ENCODE measurements around the gene P2RY6. TPM values are rescaled to one million over a fixed set of nuclear protein-coding genes. Genes with fewer than 3 reads are reported as not detected.

The P2RY6 gene
- total RNA-seq, 1 experiment from 2014 or later: 34.7 TPM

DNA sequence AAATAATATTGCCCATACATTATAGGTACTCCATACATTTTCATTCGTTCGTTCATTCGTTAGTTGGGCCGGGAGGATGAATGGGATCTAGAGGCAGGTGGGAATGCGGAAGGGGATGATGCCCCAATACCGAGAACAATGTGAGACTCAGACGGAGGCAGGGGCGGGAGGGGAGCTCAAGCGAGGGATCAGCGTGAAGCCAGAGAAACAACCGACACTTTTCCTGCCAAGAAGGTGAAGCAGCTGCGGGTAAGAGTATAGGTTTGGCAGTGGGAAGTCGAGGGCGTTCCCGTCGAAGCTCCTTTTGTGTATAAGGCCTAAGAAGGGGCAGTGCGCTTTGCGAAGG, 34.8 kb downstream of the P2RY6 start:
- Histone ChIP-seq H2AFZ (peak overlapping the region; percentile 63), H3F3A (ENCODE audit: insufficient read depth, low read depth) (peaks cover 40% of the 10 kb centered on the region), H3K9me3 (ENCODE audit: insufficient read depth, low read depth) (no peaks in the 10 kb centered on the region), H3K27me3 (ENCODE audit: insufficient read depth, low read depth) (no peaks in the 10 kb centered on the region), H3K9me2 (ENCODE audit: insufficient read depth) (no peaks in the 10 kb centered on the region), H3K36me3 (ENCODE audit: low read depth) (no peaks in the 10 kb centered on the region), H4K20me1 (ENCODE audit: insufficient read depth) (peaks cover 9% of the 10 kb centered on the region), H3K79me2 (ENCODE audit: low read depth) (peaks cover 24% of the 10 kb centered on the region), H3K27ac (peak overlapping the region; percentile 3; the same call in 1 of the 2 replicates), H3K4me2 (peak overlapping the region; percentile 77), H3K4me3 (peak overlapping the region; percentile 48), H3K4me1 (replicated peaks; ENCODE audit: insufficient read depth) (peaks cover 17% of the 10 kb centered on the region)
- CTCF ChIA-PET: interaction anchor here (0.5 to 3.8 kb wide), 15 partner anchors 17 to 554 kb away, joined by 3 to 56 read pairs (median 5); no protein-coding TSS in a partner anchor
- BruUV-seq (replicated peaks): no TSS peak
- TF ChIP-seq EZH2 (IDR thresholded peaks at IDR 0.05; ENCODE audit: low read depth) (no peak), CTCF (conservative IDR thresholded peaks at IDR 0.05) (no peak)
- POLR2A ChIA-PET (ENCODE audit: unreplicated experiment): interaction anchor here (0.5 to 1.0 kb wide), 11 partner anchors 20 to 1187 kb away, joined by 3 to 17 read pairs (median 8); partner anchors contain the start of gene LIPT2
- DNase-seq: no peak
- intact Hi-C loops (cut with micrococcal nuclease; ENCODE audit: unreplicated experiment): loop anchor here (1.0 to 5.0 kb wide), 6 partner anchors 28 to 354 kb away; partner anchors contain the start of gene FAM168A

DNA sequence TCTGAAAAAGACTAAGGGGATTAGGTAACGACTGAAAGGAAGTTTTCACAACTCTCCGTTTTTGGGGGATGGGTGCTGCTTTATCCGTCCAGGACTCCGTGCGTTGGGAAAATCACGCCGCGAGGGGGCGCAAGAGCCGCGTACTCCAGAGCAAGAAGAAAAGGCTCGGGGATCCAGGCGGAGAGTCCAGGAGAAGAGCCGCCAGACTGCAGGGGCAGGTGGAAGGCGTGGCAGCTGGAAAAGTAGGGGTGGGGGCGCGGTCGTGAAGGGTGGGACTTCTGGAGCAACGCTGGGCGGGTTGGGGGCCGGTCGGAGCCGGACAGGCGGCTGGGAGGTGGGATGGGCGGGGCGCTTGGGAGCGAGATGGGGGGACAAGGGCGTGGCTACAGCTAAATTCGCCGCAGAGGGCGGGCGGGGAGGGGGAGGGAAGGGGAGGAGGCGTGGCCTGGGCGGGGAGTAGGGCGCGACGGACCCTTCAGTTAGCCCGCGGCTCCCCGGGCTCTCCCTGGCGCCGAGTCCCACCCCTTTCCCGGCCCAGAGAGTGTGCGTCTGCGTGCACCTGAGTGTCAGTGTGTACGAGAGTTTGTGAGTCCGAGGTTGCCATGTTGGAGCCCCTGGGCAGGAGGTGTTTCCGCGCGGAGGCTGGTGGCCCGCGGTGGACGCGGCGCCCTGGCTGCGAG, 35.3 kb downstream of the P2RY6 start:
- Histone ChIP-seq H3K27me3 (ENCODE audit: insufficient read depth, low read depth) (no peaks in the 10 kb centered on the region), H3K4me2 (peak overlapping the region; percentile 98), H3K9me3 (ENCODE audit: insufficient read depth, low read depth) (no peaks in the 10 kb centered on the region), H3F3A (ENCODE audit: insufficient read depth, low read depth) (peaks cover 40% of the 10 kb centered on the region), H3K4me3 (peak overlapping the region; percentile 95), H3K9me2 (ENCODE audit: insufficient read depth) (no peaks in the 10 kb centered on the region), H3K79me2 (ENCODE audit: low read depth) (peaks cover 29% of the 10 kb centered on the region), H2AFZ (peak overlapping the region; percentile 90), H3K36me3 (ENCODE audit: low read depth) (no peaks in the 10 kb centered on the region), H3K27ac (peak overlapping the region; percentile 79), H3K4me1 (replicated peaks; ENCODE audit: insufficient read depth) (peaks cover 22% of the 10 kb centered on the region), H4K20me1 (ENCODE audit: insufficient read depth) (peaks cover 9% of the 10 kb centered on the region)
- BruUV-seq (replicated peaks): no TSS peak
- ChIA-PET CTCF (interaction anchor here (0.6 to 3.8 kb wide), 15 partner anchors 16 to 555 kb away, joined by 3 to 56 read pairs (median 5); no protein-coding TSS in a partner anchor), POLR2A (ENCODE audit: unreplicated experiment) (interaction anchor here (0.5 to 1.0 kb wide), 13 partner anchors 20 to 1186 kb away, joined by 3 to 17 read pairs (median 8); partner anchors contain the start of genes LIPT2 and PGM2L1)
- intact Hi-C loops (cut with micrococcal nuclease; ENCODE audit: unreplicated experiment): loop anchor here (1.0 to 5.0 kb wide), 6 partner anchors 28 to 353 kb away; partner anchors contain the start of gene FAM168A
- peak; percentile 96 to 99 for DNase-seq
- no peak for TF ChIP-seq EZH2 (IDR thresholded peaks at IDR 0.05; ENCODE audit: low read depth)
- TF ChIP-seq CTCF (conservative IDR thresholded peaks at IDR 0.05): peak; percentile 93

- peaks cover 16% of the 10 kb centered on the region for H4K20me1 ChIP-seq (ENCODE audit: insufficient read depth)
- intact Hi-C loops (cut with micrococcal nuclease; ENCODE audit: unreplicated experiment): loop anchor here (5.0 kb wide), 1 partner anchor 289 kb away; the partner anchor contains the start of gene FAM168A
- peak within 1 kb of the TSS; percentile 98 for H3K4me2 ChIP-seq
- H3K4me1 ChIP-seq (replicated peaks; ENCODE audit: insufficient read depth): peaks cover 28% of the 10 kb centered on the region
- H3K9me3 ChIP-seq (ENCODE audit: insufficient read depth, low read depth): no peaks in the 10 kb centered on the region
- TF ChIP-seq CTCF (conservative IDR thresholded peaks at IDR 0.05) (no peak), EZH2 (IDR thresholded peaks at IDR 0.05; ENCODE audit: low read depth) (no peak)
- H3K27me3 ChIP-seq (ENCODE audit: insufficient read depth, low read depth): no peaks in the 10 kb centered on the region
- peak within 1 kb of the TSS; percentile 95 for H3K4me3 ChIP-seq
- H3K9me2 ChIP-seq (ENCODE audit: insufficient read depth): no peaks in the 10 kb centered on the region
- peak within 1 kb of the TSS; percentile 90 for H2AFZ ChIP-seq
- H3F3A ChIP-seq (ENCODE audit: insufficient read depth, low read depth): peaks cover 40% of the 10 kb centered on the region
- no peaks in the 10 kb centered on the region for H3K36me3 ChIP-seq (ENCODE audit: low read depth)
- H3K79me2 ChIP-seq (ENCODE audit: low read depth): peaks cover 35% of the 10 kb centered on the region
- peak; percentile 72 to 84 for DNase-seq
- H3K27ac ChIP-seq: peak within 1 kb of the TSS; percentile 79
- BruUV-seq (replicated peaks): TSS peak; percentile 77
- CTCF ChIA-PET: interaction anchor here (0.6 to 3.8 kb wide), 10 partner anchors 19 to 1331 kb away, joined by 3 to 56 read pairs (median 4); no protein-coding TSS in a partner anchor
- POLR2A ChIA-PET (ENCODE audit: unreplicated experiment): interaction anchor here (0.5 to 1.0 kb wide), 5 partner anchors 11 to 1090 kb away, joined by 3 to 8 read pairs (median 4); partner anchors contain the start of gene PGM2L1
Measured at GRCh38 chr11:73308003-73308960, 36.1 kb downstream of the P2RY6 start, which contains the start of gene ARHGEF17. Gene ARHGEF17 (plus strand): TSS chr11:73308276. CDS start chr11:73308639, 363 bp downstream.
